SK-N-SH treated with all-trans-retinoic acid at 6 μM for 48 hours (cell line): ENCODE data around the gene UNC93B1.

Experiments used
- ATAC-seq: fragments of 200-7000 bp; cut with Tn5 transposase; 3 replicates; pipeline ENCODE4 v1.9.1; 2020; ENCODE audit warnings: mild to moderate bottlenecking, moderate library complexity
- BACH2 ChIP-seq: fragments of 250-450 bp; sonication (Bioruptor Pico); IDR thresholded peaks from 2 replicates; pipeline ENCODE4 v1.9.0; 2021; ENCODE audit warnings: mild to moderate bottlenecking, borderline replicate concordance
- CREB5 ChIP-seq: fragments of 250-450 bp; sonication (Bioruptor Pico); IDR thresholded peaks from 2 replicates; pipeline ENCODE4 v1.5.1; 2020; ENCODE audit warnings: low read depth, mild to moderate bottlenecking, moderate library complexity
- CSDC2 ChIP-seq: fragments of 250-450 bp; sonication (Bioruptor Pico); IDR thresholded peaks from 2 replicates; pipeline ENCODE4 v1.5.0; 2020; ENCODE audit warnings: mild to moderate bottlenecking, moderate library complexity
- CSRNP3 ChIP-seq: fragments of 250-450 bp; sonication (Bioruptor Pico); IDR thresholded peaks from 2 replicates; pipeline ENCODE4 v1.5.1; 2021; ENCODE audit warnings: mild to moderate bottlenecking, moderate library complexity
- ESRRG ChIP-seq: fragments of 250-450 bp; sonication (Bioruptor Pico); IDR thresholded peaks from 2 replicates; pipeline ENCODE4 v1.6.1; 2021; ENCODE audit warnings: mild to moderate bottlenecking
- GLIS3 ChIP-seq: fragments of 250-450 bp; sonication (Bioruptor Pico); IDR thresholded peaks from 2 replicates; pipeline ENCODE4 v1.5.0; 2020; ENCODE audit warnings: mild to moderate bottlenecking, moderate library complexity
- OSR1 ChIP-seq: fragments of 250-450 bp; sonication (Bioruptor Pico); IDR thresholded peaks from 2 replicates; pipeline ENCODE4 v1.8.0; 2022; ENCODE audit warnings: moderate library complexity, mild to moderate bottlenecking, inconsistent platforms
- PATZ1 ChIP-seq: fragments of 250-450 bp; sonication (Bioruptor Pico); IDR thresholded peaks from 2 replicates; pipeline ENCODE4 v1.8.0; 2020; ENCODE audit warnings: mild to moderate bottlenecking, moderate library complexity, borderline replicate concordance
- POU6F1 ChIP-seq: fragments of 250-450 bp; sonication (Bioruptor Pico); IDR thresholded peaks from 2 replicates; pipeline ENCODE4 v1.8.0; 2021; ENCODE audit warnings: low read depth, mild to moderate bottlenecking, moderate library complexity, borderline replicate concordance
- RARB ChIP-seq: fragments of 250-450 bp; sonication (Bioruptor Pico); IDR thresholded peaks from 2 replicates; pipeline ENCODE4 v1.8.0; 2021; ENCODE audit warnings: mild to moderate bottlenecking, moderate library complexity
- TOX ChIP-seq: fragments of 250-450 bp; sonication (Bioruptor Pico); IDR thresholded peaks from 2 replicates; pipeline ENCODE4 v1.8.0; 2021; ENCODE audit warnings: mild to moderate bottlenecking, moderate library complexity, borderline replicate concordance
- ZC3H10 ChIP-seq: fragments of 250-450 bp; sonication (Bioruptor Pico); IDR thresholded peaks from 2 replicates; pipeline ENCODE4 v1.5.1; 2021; ENCODE audit warnings: mild to moderate bottlenecking, moderate library complexity
- ZFP3 ChIP-seq: fragments of 250-450 bp; sonication (Bioruptor Pico); IDR thresholded peaks from 2 replicates; pipeline ENCODE4 v1.5.0; 2020; ENCODE audit warnings: mild to moderate bottlenecking, moderate library complexity
- ZFP30 ChIP-seq: fragments of 450-650 bp; formaldehyde crosslinking; IDR thresholded peaks from 2 replicates; pipeline ENCODE4 v1.5.0; 2022; ENCODE audit warnings: mild to moderate bottlenecking, moderate library complexity
- ZNF565 ChIP-seq: fragments of 450-650 bp; formaldehyde crosslinking; conservative IDR thresholded peaks from 2 replicates; pipeline ENCODE4 v1.5.0; 2020; ENCODE audit warnings: low read depth, mild to moderate bottlenecking, moderate library complexity
- ZNF70 ChIP-seq: fragments of 450-650 bp; formaldehyde crosslinking; IDR thresholded peaks from 2 replicates; pipeline ENCODE4 v1.5.0; 2020; ENCODE audit warnings: mild to moderate bottlenecking, moderate library complexity
- ZNF8 ChIP-seq: fragments of 450-650 bp; formaldehyde crosslinking; IDR thresholded peaks from 2 replicates; pipeline ENCODE4 v1.5.0; 2020; ENCODE audit warnings: mild to moderate bottlenecking, moderate library complexity

UNC93B1 gene

GRCh38 chr11:68043029-68043348 lies 39.1 kb upstream of the UNC93B1 start:
- no peak for ATAC-seq

GRCh38 chr11:68042219-68043028 lies 38.5 kb upstream of the UNC93B1 start:
- no peak for ATAC-seq

More at GRCh38 chr11:68043029-68043348, 39.1 kb upstream of the UNC93B1 start:
- TF ChIP-seq ESRRG = no peak
- TF ChIP-seq ZNF565 (CRISPR knock-in tag) = no peak
- no peak for TF ChIP-seq CSDC2

GRCh38 chr11:68041617-68042218 lies 37.8 kb upstream of the UNC93B1 start:
- ATAC-seq = no peak

More at GRCh38 chr11:68042219-68043028, 38.5 kb upstream of the UNC93B1 start:
- TF ChIP-seq ZFP30 (CRISPR knock-in tag) = no peak
- TF ChIP-seq ZC3H10 = no peak

GRCh38 chr11:68040957-68041591 lies 37.2 kb upstream of the UNC93B1 start:
- TF ChIP-seq CSRNP3 (CRISPR knock-in tag) (no peak), TOX (CRISPR knock-in tag) (no peak), BACH2 (CRISPR knock-in tag) (no peak), RARB (no peak), ZFP3 (CRISPR knock-in tag) (no peak)
- no peak for ATAC-seq

More at GRCh38 chr11:68041617-68042218, 37.8 kb upstream of the UNC93B1 start:
- TF ChIP-seq RARB (no peak), POU6F1 (no peak), ZFP3 (CRISPR knock-in tag) (no peak), CREB5 (CRISPR knock-in tag) (no peak), ESRRG (no peak), CSRNP3 (CRISPR knock-in tag) (no peak), OSR1 (CRISPR knock-in tag) (no peak), PATZ1 (CRISPR knock-in tag) (no peak), TOX (CRISPR knock-in tag) (no peak), CSDC2 (no peak), GLIS3 (no peak), ZNF8 (CRISPR knock-in tag) (no peak), ZNF70 (CRISPR knock-in tag) (no peak), ZC3H10 (no peak), BACH2 (CRISPR knock-in tag) (no peak)
- TF ChIP-seq, all 23 proteins: peak for 0
